ENCODE measurements around the gene HOXD8.

The HOXD8 gene

DNA sequence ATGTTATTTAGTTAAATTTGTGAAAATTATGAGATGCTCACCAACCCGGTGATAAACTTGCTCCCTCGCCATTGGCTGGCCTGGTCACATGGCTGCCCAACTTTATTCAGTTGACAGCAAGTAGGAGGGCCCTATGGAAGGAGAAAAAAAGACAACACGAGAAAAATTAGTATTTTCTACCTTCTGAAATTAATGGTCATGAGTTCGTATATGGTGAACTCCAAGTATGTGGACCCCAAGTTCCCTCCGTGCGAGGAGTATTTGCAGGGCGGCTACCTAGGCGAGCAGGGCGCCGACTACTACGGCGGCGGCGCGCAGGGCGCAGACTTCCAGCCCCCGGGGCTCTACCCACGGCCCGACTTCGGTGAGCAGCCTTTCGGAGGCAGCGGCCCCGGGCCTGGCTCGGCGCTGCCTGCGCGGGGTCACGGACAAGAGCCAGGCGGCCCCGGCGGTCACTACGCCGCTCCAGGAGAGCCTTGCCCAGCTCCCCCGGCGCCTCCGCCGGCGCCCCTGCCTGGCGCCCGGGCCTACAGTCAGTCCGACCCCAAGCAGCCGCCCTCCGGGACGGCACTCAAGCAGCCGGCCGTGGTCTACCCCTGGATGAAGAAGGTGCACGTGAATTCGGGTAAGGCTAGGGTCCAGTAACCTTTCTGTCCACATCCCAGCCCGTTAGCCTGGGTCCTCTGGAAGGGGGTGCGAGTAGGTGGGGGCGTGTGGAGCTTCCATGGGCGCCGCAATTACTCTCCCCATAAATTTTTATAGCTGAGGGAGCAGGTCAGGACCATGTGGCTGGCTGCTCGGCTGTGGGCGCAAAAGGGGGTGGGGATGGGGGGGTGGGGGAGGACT, 22.2 kb downstream of the HOXD8 start, which contains the start of gene HOXD4:
HOXD4 (plus strand) TSS at position 109 of the 846 bp plus-strand sequence; CDS start at position 193, 84 bp downstream.
- no peaks in the 10 kb centered on the region for H3K9me3 ChIP-seq (ENCODE audit: insufficient read depth, low read length)
- H4K20me1 ChIP-seq (ENCODE audit: low read depth, low read length): no peaks in the 10 kb centered on the region
- H3K27me3 ChIP-seq (ENCODE audit: low read length): no peaks in the 10 kb centered on the region
- H3K9me2 ChIP-seq (replicated peaks; ENCODE audit: insufficient read depth, low read length): no peaks in the 10 kb centered on the region
- no peaks in the 10 kb centered on the region for H3F3A ChIP-seq (ENCODE audit: insufficient read depth)
- H3K36me3 ChIP-seq (ENCODE audit: low read length): no peaks in the 10 kb centered on the region
- H3K4me2 ChIP-seq (ENCODE audit: low read depth, low read length, poor library complexity, severe bottlenecking): no peak within 1 kb of the TSS
- no peak within 1 kb of the TSS for H3K9ac ChIP-seq (ENCODE audit: low read length)
- TF ChIP-seq EZH2phosphoT487 (conservative IDR thresholded peaks at IDR 0.05; ENCODE audit: low read length): no peak
- TF ChIP-seq, protein P1, sequence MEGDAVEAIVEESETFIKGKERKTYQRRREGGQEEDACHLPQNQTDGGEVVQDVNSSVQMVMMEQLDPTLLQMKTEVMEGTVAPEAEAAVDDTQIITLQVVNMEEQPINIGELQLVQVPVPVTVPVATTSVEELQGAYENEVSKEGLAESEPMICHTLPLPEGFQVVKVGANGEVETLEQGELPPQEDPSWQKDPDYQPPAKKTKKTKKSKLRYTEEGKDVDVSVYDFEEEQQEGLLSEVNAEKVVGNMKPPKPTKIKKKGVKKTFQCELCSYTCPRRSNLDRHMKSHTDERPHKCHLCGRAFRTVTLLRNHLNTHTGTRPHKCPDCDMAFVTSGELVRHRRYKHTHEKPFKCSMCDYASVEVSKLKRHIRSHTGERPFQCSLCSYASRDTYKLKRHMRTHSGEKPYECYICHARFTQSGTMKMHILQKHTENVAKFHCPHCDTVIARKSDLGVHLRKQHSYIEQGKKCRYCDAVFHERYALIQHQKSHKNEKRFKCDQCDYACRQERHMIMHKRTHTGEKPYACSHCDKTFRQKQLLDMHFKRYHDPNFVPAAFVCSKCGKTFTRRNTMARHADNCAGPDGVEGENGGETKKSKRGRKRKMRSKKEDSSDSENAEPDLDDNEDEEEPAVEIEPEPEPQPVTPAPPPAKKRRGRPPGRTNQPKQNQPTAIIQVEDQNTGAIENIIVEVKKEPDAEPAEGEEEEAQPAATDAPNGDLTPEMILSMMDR (IDR thresholded peaks at IDR 0.05; ENCODE audit: insufficient read depth, low read length, poor library complexity, severe bottlenecking): no peak
- H3K4me3 ChIP-seq (ENCODE audit: insufficient read depth, low read length, poor library complexity, severe bottlenecking): no peak within 1 kb of the TSS
- no peak within 1 kb of the TSS for H2AFZ ChIP-seq (ENCODE audit: low read depth, low read length, severe bottlenecking)
- no peak within 1 kb of the TSS for H3K27ac ChIP-seq (ENCODE audit: low read depth, low read length)
- H3K79me2 ChIP-seq (ENCODE audit: insufficient read depth, low read length): no peaks in the 10 kb centered on the region

- Histone ChIP-seq H3K9ac (ENCODE audit: low read length) (no peak overlapping the region), H3K9me2 (replicated peaks; ENCODE audit: insufficient read depth, low read length) (no peaks in the 10 kb centered on the region), H2AFZ (ENCODE audit: low read depth, low read length, severe bottlenecking) (no peak overlapping the region), H3K27ac (ENCODE audit: low read depth, low read length) (no peak overlapping the region), H4K20me1 (ENCODE audit: low read depth, low read length) (no peaks in the 10 kb centered on the region), H3K36me3 (ENCODE audit: low read length) (no peaks in the 10 kb centered on the region), H3F3A (ENCODE audit: insufficient read depth) (no peaks in the 10 kb centered on the region), H3K79me2 (ENCODE audit: insufficient read depth, low read length) (no peaks in the 10 kb centered on the region), H3K4me3 (ENCODE audit: insufficient read depth, low read length, poor library complexity, severe bottlenecking) (no peak overlapping the region), H3K27me3 (ENCODE audit: low read length) (no peaks in the 10 kb centered on the region), H3K9me3 (ENCODE audit: insufficient read depth, low read length) (no peaks in the 10 kb centered on the region), H3K4me2 (ENCODE audit: low read depth, low read length, poor library complexity, severe bottlenecking) (no peak overlapping the region)
- TF ChIP-seq, protein P1 (IDR thresholded peaks at IDR 0.05; ENCODE audit: insufficient read depth, low read length, poor library complexity, severe bottlenecking): no peak
- TF ChIP-seq EZH2phosphoT487 (conservative IDR thresholded peaks at IDR 0.05; ENCODE audit: low read length): no peak
Observed at GRCh38 chr2:176152350-176153181, 23.1 kb downstream of the HOXD8 start.

DNA sequence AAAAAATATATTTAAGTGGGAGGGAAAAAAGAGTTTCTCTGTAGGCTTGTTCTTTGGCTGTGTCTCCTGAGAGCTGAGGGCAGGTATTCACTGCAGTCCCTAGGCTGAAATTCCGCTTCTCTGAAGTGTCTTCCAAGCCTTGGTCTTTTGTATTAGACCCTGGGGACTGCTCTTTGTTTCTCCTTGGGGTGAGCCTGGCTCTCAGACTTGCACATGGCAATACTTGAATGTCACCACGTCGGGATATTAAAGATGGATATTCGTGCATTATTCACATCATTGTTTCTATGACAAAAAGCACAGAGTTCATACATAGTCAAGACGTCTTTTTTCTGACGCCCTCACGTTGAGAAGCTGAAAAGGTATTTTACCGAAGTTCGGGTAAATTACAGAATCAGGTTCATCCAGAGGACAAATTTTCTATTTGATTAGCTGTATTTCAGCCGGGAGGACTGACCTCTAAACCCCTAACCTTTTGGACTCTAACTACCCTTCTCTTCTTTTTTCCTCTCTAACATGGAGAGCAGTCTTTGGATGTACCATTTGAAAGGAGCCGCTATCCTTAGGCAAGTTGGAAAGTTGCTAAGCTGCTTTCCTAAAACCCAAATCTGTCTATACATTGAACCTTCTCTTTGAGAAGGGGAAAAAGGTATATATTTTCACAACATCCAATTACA, 25.2 kb downstream of the HOXD8 start:
- Histone ChIP-seq H3K9me3 (ENCODE audit: insufficient read depth, low read length) (no peaks in the 10 kb centered on the region), H3F3A (ENCODE audit: insufficient read depth) (no peaks in the 10 kb centered on the region), H3K4me3 (ENCODE audit: insufficient read depth, low read length, poor library complexity, severe bottlenecking) (no peak overlapping the region), H3K27ac (ENCODE audit: low read depth, low read length) (no peak overlapping the region), H3K4me2 (ENCODE audit: low read depth, low read length, poor library complexity, severe bottlenecking) (no peak overlapping the region), H3K36me3 (ENCODE audit: low read length) (no peaks in the 10 kb centered on the region), H3K27me3 (ENCODE audit: low read length) (no peaks in the 10 kb centered on the region), H3K9me2 (replicated peaks; ENCODE audit: insufficient read depth, low read length) (no peaks in the 10 kb centered on the region), H3K9ac (ENCODE audit: low read length) (no peak overlapping the region), H2AFZ (ENCODE audit: low read depth, low read length, severe bottlenecking) (no peak overlapping the region), H4K20me1 (ENCODE audit: low read depth, low read length) (no peaks in the 10 kb centered on the region), H3K79me2 (ENCODE audit: insufficient read depth, low read length) (no peaks in the 10 kb centered on the region)
- TF ChIP-seq, protein P1 (IDR thresholded peaks at IDR 0.05; ENCODE audit: insufficient read depth, low read length, poor library complexity, severe bottlenecking): no peak
- no peak for TF ChIP-seq EZH2phosphoT487 (conservative IDR thresholded peaks at IDR 0.05; ENCODE audit: low read length)
